HG03521 (cell line): ENCODE measurements around the gene HLTF.
"Not testable (repeated sequence)": the region's sequence is repeated elsewhere in the genome, so short reads cannot be mapped to it uniquely, and the experiment has no call there.

Experiments used
- ATAC-seq: cut with Tn5 transposase; IDR thresholded peaks from one replicate; pipeline ENCODE4 v1.9.1; 2021; ENCODE audit warnings: mild to moderate bottlenecking, moderate library complexity; ENCODE audit not compliant: unreplicated experiment

Gene HLTF

GRCh38 chr3:148997623-148998022 lies 88.7 kb downstream of the HLTF start:
- no peak for ATAC-seq

- no peak for ATAC-seq
These were observed 93.6 kb downstream of the HLTF start for GRCh38 chr3:148992635-148993255.

GRCh38 chr3:148992027-148992634 lies 94.2 kb downstream of the HLTF start:
- ATAC-seq, result peak; percentile 18

- ATAC-seq, result peak; percentile 90
These were observed 94.9 kb downstream of the HLTF start, which contains the start of gene GYG1 for GRCh38 chr3:148991219-148992026. GYG1 (plus strand) TSS chr3:148991540; CDS start chr3:148991641, 101 bp downstream.

- ATAC-seq, result no peak
These were observed 96.1 kb downstream of the HLTF start for GRCh38 chr3:148990236-148990635.

GRCh38 chr3:148987551-148987950 lies 98.8 kb downstream of the HLTF start:
- not testable (repeated sequence) for ATAC-seq

GRCh38 chr3:148981273-148981672 lies 105.1 kb downstream of the HLTF start:
- ATAC-seq, result no peak
